Keratinocyte (primary cell): ENCODE measurements around the gene MUC2. TPM values are rescaled to one million over a fixed set of nuclear protein-coding genes. Genes with fewer than 3 reads are reported as not detected.

Source experiments
- DNase-seq: peaks from one replicate; pipeline ENCODE4 v3.0.0-alpha.2; 2011; ENCODE audit warnings: low read depth, missing footprints, low spot score
- FAIRE-seq: peaks from 2 replicates; lab custom pipeline; 2011; peaks lifted over from hg19 to GRCh38; lab: Jason Lieb, UNC
- H2AFZ ChIP-seq: 2 replicates; pipeline ENCODE4 v1.6.0; 2012; ENCODE audit warnings: low read length, control low read depth, inconsistent platforms; ENCODE audit not compliant: control insufficient read depth
- H3K27ac ChIP-seq: 2 replicates; pipeline ENCODE4 v1.5.1; 2011; ENCODE audit warnings: low read length; ENCODE audit not compliant: control insufficient read depth, insufficient read depth
- H3K27me3 ChIP-seq: 3 replicates; pipeline ENCODE4 v1.6.0; 2011; ENCODE audit warnings: low read length; ENCODE audit not compliant: control insufficient read depth, insufficient read depth; ENCODE audit errors: extremely low read depth
- H3K36me3 ChIP-seq, 2 experiments: 2 replicates in 1 of 2; 3 replicates in 1 of 2; pipeline ENCODE4 v1.5.1; 2011; ENCODE audit warnings: low read length in 2 of 2, mild to moderate bottlenecking in 1 of 2; ENCODE audit not compliant: control insufficient read depth in 2 of 2, insufficient read depth in 2 of 2; ENCODE audit errors: extremely low read depth in 1 of 2
- H3K4me1 ChIP-seq: 3 replicates; pipeline ENCODE4 v1.5.1; 2011; ENCODE audit warnings: low read length; ENCODE audit not compliant: control insufficient read depth, insufficient read depth; ENCODE audit errors: extremely low read depth
- H3K4me2 ChIP-seq: 3 replicates; pipeline ENCODE4 v1.6.0; 2011; ENCODE audit warnings: low read depth, low read length; ENCODE audit not compliant: control insufficient read depth, insufficient read depth; ENCODE audit errors: extremely low read depth
- H3K4me3 ChIP-seq, 3 experiments: fragments of 200-600 bp in 1 of 3; sonication (generic) in 1 of 3; 2 replicates in 2 of 3; 3 replicates in 1 of 3; pipeline ENCODE4 v1.5.1; 2011 to 2016; ENCODE audit warnings: low read length in 3 of 3, mild to moderate bottlenecking in 3 of 3, control low read depth in 2 of 3, inconsistent platforms in 1 of 3, low read depth in 1 of 3, mixed read lengths in 1 of 3, mixed run types in 1 of 3, moderate library complexity in 1 of 3; ENCODE audit not compliant: control insufficient read depth in 2 of 3, insufficient read depth in 2 of 3; ENCODE audit errors: extremely low read depth in 1 of 3
- H3K79me2 ChIP-seq: 2 replicates; pipeline ENCODE4 v1.6.0; 2012; ENCODE audit warnings: low read length; ENCODE audit not compliant: control insufficient read depth, insufficient read depth
- H3K9ac ChIP-seq: 3 replicates; pipeline ENCODE4 v1.6.0; 2011; ENCODE audit warnings: low read length; ENCODE audit not compliant: control insufficient read depth, insufficient read depth; ENCODE audit errors: extremely low read depth
- H3K9me1 ChIP-seq: 3 replicates; pipeline ENCODE4 v1.6.0; 2011; ENCODE audit warnings: low read length; ENCODE audit not compliant: control insufficient read depth, insufficient read depth; ENCODE audit errors: extremely low read depth
- H3K9me3 ChIP-seq: 2 replicates; pipeline ENCODE4 v1.5.1; 2012; ENCODE audit warnings: low read depth, low read length; ENCODE audit not compliant: control insufficient read depth
- H4K20me1 ChIP-seq: 3 replicates; pipeline ENCODE4 v1.6.0; 2011; ENCODE audit warnings: low read length; ENCODE audit not compliant: control insufficient read depth, insufficient read depth; ENCODE audit errors: extremely low read depth
- EZH2 ChIP-seq: IDR thresholded peaks from one replicate; pipeline ENCODE4 v1.6.1; 2012; ENCODE audit warnings: inconsistent platforms, mild to moderate bottlenecking, low read length, moderate library complexity
- dilution Hi-C: fragments of 300-500 bp; cut with MboI; formaldehyde crosslinking; loops from one replicate; pipeline ENCODE4 v1.7.0; 2020; ENCODE audit warnings: low sequenced_read_pairs; ENCODE audit not compliant: extremely low pct_ligation_motif_present
- polyA plus RNA-seq, 5 experiments: library from polyadenylated mRNA; depleted of rRNA in 3 of 5; stranded (reverse) in 3 of 5; stranded (forward) in 1 of 5; unstranded in 1 of 5; fragments of >200 nt; gene quantifications; 1 replicate in 1 of 5; 2 replicates in 3 of 5; 3 replicates in 1 of 5; pipeline versions ENCODE4 v1.2.1 to v1.2.3, GENCODE V29; 2011 to 2012; ENCODE audit warnings: missing spikeins in 2 of 5, low read depth in 1 of 5, low replicate concordance in 1 of 5
- TF ChIP-seq, protein P1 (sequence below), 3 experiments: IDR thresholded peaks in 1 of 3; conservative IDR thresholded peaks in 1 of 3; optimal IDR thresholded peaks in 1 of 3; 2 replicates in 2 of 3; 3 replicates in 1 of 3; pipeline versions ENCODE3 to v1.5.1; 2011; ENCODE audit warnings: low read length in 3 of 3, mild to moderate bottlenecking in 3 of 3, moderate library complexity in 2 of 3, control low read depth in 1 of 3, inconsistent platforms in 1 of 3; ENCODE audit not compliant: insufficient read depth in 2 of 3; ENCODE audit errors: extremely low read depth in 1 of 3

Gene MUC2
- polyA plus RNA-seq, 1 donor (not counting 4 experiments of a cell fraction or from before 2014, with no cell fraction given): not detected

DNA sequence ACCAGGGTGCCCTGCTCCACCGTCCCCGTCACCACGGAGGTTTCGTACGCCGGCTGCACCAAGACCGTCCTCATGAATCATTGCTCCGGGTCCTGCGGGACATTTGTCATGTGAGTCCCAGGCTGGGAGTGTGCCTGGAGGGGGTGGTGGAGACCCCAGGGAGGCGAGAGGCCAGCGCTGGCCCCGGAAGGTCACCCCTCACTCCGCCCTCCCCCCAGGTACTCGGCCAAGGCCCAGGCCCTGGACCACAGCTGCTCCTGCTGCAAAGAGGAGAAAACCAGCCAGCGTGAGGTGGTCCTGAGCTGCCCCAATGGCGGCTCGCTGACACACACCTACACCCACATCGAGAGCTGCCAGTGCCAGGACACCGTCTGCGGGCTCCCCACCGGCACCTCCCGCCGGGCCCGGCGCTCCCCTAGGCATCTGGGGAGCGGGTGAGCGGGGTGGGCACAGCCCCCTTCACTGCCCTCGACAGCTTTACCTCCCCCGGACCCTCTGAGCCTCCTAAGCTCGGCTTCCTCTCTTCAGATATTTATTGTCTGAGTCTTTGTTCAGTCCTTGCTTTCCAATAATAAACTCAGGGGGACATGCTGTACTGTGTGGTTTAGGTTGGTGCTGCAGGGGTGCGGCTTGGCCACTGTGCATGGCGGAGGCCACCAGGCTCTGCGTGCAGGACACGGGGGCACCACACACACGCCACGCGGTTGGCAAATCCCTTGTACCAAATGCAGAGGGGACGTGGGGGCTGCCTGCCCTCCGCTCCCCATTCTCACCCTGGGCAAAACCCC is 35.4 kb downstream of the MUC2 start:
- no peaks in the 10 kb centered on the region for H3K79me2 ChIP-seq
- H3K4me1 ChIP-seq: no peaks in the 10 kb centered on the region
- H3K27me3 ChIP-seq: peaks cover 4% of the 10 kb centered on the region
- no peak for TF ChIP-seq EZH2
- TF ChIP-seq, protein P1, sequence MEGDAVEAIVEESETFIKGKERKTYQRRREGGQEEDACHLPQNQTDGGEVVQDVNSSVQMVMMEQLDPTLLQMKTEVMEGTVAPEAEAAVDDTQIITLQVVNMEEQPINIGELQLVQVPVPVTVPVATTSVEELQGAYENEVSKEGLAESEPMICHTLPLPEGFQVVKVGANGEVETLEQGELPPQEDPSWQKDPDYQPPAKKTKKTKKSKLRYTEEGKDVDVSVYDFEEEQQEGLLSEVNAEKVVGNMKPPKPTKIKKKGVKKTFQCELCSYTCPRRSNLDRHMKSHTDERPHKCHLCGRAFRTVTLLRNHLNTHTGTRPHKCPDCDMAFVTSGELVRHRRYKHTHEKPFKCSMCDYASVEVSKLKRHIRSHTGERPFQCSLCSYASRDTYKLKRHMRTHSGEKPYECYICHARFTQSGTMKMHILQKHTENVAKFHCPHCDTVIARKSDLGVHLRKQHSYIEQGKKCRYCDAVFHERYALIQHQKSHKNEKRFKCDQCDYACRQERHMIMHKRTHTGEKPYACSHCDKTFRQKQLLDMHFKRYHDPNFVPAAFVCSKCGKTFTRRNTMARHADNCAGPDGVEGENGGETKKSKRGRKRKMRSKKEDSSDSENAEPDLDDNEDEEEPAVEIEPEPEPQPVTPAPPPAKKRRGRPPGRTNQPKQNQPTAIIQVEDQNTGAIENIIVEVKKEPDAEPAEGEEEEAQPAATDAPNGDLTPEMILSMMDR (optimal IDR thresholded peaks at IDR 0.05 in 1 of 3, IDR thresholded peaks at IDR 0.05 in 1 of 3, conservative IDR thresholded peaks at IDR 0.05 in 1 of 3; ENCODE audit: extremely low read depth in 1 of 3, insufficient read depth in 2 of 3, low read length in 3 of 3): no peak
- H3K36me3 ChIP-seq: no peaks in the 10 kb centered on the region
- H4K20me1 ChIP-seq: no peaks in the 10 kb centered on the region
- no peak overlapping the region for H3K9ac ChIP-seq
- DNase-seq: no peak
- H2AFZ ChIP-seq: no peak overlapping the region
- dilution Hi-C loops: no loop called here
- H3K9me1 ChIP-seq: no peaks in the 10 kb centered on the region
- H3K9me3 ChIP-seq: peaks cover 4% of the 10 kb centered on the region
- no peak overlapping the region for H3K4me2 ChIP-seq
- H3K27ac ChIP-seq: no peak overlapping the region
- no peak overlapping the region for H3K4me3 ChIP-seq
- FAIRE-seq: no peak

DNA sequence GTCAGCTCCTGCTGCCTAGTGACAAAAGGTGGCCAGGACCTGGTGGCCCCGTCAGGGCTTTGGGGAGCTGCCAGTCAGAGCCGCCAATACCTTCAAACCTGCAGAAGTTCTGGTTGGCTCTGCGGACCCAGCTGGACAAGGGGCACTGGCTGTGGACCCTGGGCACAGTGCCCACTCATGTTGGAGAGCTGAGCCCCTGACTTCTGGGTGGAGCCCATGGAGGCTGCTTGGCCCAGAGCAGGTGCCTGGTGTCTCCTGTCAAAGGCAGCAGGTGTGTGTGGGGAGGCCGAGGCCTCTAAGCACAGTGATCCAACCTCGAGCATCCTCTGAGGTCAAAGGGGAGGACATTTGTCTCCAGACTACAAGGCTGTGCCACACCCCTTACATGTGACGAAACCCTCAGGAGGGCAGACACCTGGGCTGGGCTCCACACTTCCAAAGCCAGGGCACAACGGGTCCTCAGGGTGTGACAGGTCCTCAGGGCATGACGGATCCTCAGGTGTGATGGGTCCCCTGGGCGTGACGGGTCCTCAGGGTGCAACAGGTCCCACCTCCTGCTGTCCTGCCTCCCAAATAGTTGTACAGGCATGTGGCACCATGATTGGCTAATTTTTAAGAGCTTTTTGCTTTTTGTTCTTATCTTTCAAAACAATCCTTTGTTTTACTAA is 37.0 kb downstream of the MUC2 start:
- H3K9ac ChIP-seq: no peak overlapping the region
- H3K4me3 ChIP-seq: no peak overlapping the region
- no peaks in the 10 kb centered on the region for H3K4me1 ChIP-seq
- H3K27me3 ChIP-seq: peaks cover 4% of the 10 kb centered on the region
- H3K36me3 ChIP-seq: no peaks in the 10 kb centered on the region
- dilution Hi-C loops: no loop called here
- TF ChIP-seq, protein P1 (optimal IDR thresholded peaks at IDR 0.05 in 1 of 3, IDR thresholded peaks at IDR 0.05 in 1 of 3, conservative IDR thresholded peaks at IDR 0.05 in 1 of 3; ENCODE audit: extremely low read depth in 1 of 3, insufficient read depth in 2 of 3, low read length in 3 of 3): no peak
- no peak for TF ChIP-seq EZH2
- H3K9me1 ChIP-seq: no peaks in the 10 kb centered on the region
- DNase-seq (no peak), FAIRE-seq (no peak)
- no peaks in the 10 kb centered on the region for H3K79me2 ChIP-seq
- no peak overlapping the region for H2AFZ ChIP-seq
- no peak overlapping the region for H3K27ac ChIP-seq
- no peak overlapping the region for H3K4me2 ChIP-seq
- no peaks in the 10 kb centered on the region for H4K20me1 ChIP-seq
- peaks cover 4% of the 10 kb centered on the region for H3K9me3 ChIP-seq
